ENCODE results near the gene LARP6. TPM values are rescaled to one million over a fixed set of nuclear protein-coding genes. Genes with fewer than 3 reads are reported as not detected.
"Not testable (repeated sequence)": the region's sequence is repeated elsewhere in the genome, so short reads cannot be mapped to it uniquely, and the experiment has no call there.

Gene LARP6
- total and polyA plus RNA-seq, 2 donors from 2014 or later = 21.0 to 62.8 TPM

- TF ChIP-seq CTCF (IDR thresholded peaks at IDR 0.05; ENCODE audit: borderline replicate concordance, extremely low read depth, insufficient read depth) = peak; percentile 39
- H3K27me3 ChIP-seq (ENCODE audit: control insufficient read depth, insufficient read depth, low read length) = no peaks in the 10 kb centered on the region
- no peaks in the 10 kb centered on the region for H3K4me1 ChIP-seq (ENCODE audit: control insufficient read depth in 2 of 3, insufficient read depth in 2 of 3, low read depth in 1 of 3, low read length in 3 of 3)
- H3K4me3 ChIP-seq (ENCODE audit: low read length in 3 of 3) = no peak overlapping the region
- no peak overlapping the region for H3K27ac ChIP-seq (ENCODE audit: low read depth in 2 of 2, low read length in 2 of 2)
- H3K9ac ChIP-seq (ENCODE audit: low read length in 3 of 3) = no peak overlapping the region
- DNase-seq (peak in 2 of 5 donors; percentile 17 to 57), FAIRE-seq (peak; percentile 60)
- no peaks in the 10 kb centered on the region for H3K9me3 ChIP-seq (ENCODE audit: control insufficient read depth in 2 of 3, insufficient read depth in 1 of 3, low read length in 3 of 3)
- H3K36me3 ChIP-seq (ENCODE audit: control insufficient read depth in 2 of 3, insufficient read depth in 3 of 3, low read length in 3 of 3) = no peaks in the 10 kb centered on the region
- intact Hi-C loops (cut with DNase I) = no loop called here
Measured at GRCh38 chr15:70875001-70875782, 21.2 kb upstream of the LARP6 start.

GRCh38 chr15:70873232-70874054, 19.5 kb upstream of the LARP6 start:
- Histone ChIP-seq H3K9me3 (ENCODE audit: control insufficient read depth in 2 of 3, insufficient read depth in 1 of 3, low read length in 3 of 3) (no peaks in the 10 kb centered on the region), H3K4me3 (ENCODE audit: low read length in 3 of 3) (no peak overlapping the region), H3K27ac (ENCODE audit: low read depth in 2 of 2, low read length in 2 of 2) (no peak overlapping the region), H3K4me1 (ENCODE audit: control insufficient read depth in 2 of 3, insufficient read depth in 2 of 3, low read depth in 1 of 3, low read length in 3 of 3) (no peaks in the 10 kb centered on the region), H3K36me3 (ENCODE audit: control insufficient read depth in 2 of 3, insufficient read depth in 3 of 3, low read length in 3 of 3) (no peaks in the 10 kb centered on the region), H3K27me3 (ENCODE audit: control insufficient read depth, insufficient read depth, low read length) (no peaks in the 10 kb centered on the region), H3K9ac (ENCODE audit: low read length in 3 of 3) (no peak overlapping the region)
- DNase-seq (no peak), FAIRE-seq (no peak)
- intact Hi-C loops (cut with DNase I) = no loop called here
- no peak for TF ChIP-seq CTCF (IDR thresholded peaks at IDR 0.05; ENCODE audit: borderline replicate concordance, extremely low read depth, insufficient read depth)

- H3K27me3 ChIP-seq (ENCODE audit: control insufficient read depth, insufficient read depth, low read length); H3K36me3 ChIP-seq (ENCODE audit: control insufficient read depth in 2 of 3, insufficient read depth in 3 of 3, low read length in 3 of 3); H3K4me3 ChIP-seq (ENCODE audit: low read length in 3 of 3); FAIRE-seq; H3K9me3 ChIP-seq (ENCODE audit: control insufficient read depth in 2 of 3, insufficient read depth in 1 of 3, low read length in 3 of 3); H3K27ac ChIP-seq (ENCODE audit: low read depth in 2 of 2, low read length in 2 of 2); intact Hi-C loops (cut with DNase I); H3K4me1 ChIP-seq (ENCODE audit: control insufficient read depth in 2 of 3, insufficient read depth in 2 of 3, low read depth in 1 of 3, low read length in 3 of 3); H3K9ac ChIP-seq (ENCODE audit: low read length in 3 of 3); DNase-seq: not testable (repeated sequence)
Measured at GRCh38 chr15:70871490-70871889, 17.5 kb upstream of the LARP6 start.

GRCh38 chr15:70870051-70870450, 16.1 kb upstream of the LARP6 start:
- H3K27me3 ChIP-seq (ENCODE audit: control insufficient read depth, insufficient read depth, low read length) = no peaks in the 10 kb centered on the region
- no peak overlapping the region for H3K9ac ChIP-seq (ENCODE audit: low read length in 3 of 3)
- no peaks in the 10 kb centered on the region for H3K36me3 ChIP-seq (ENCODE audit: control insufficient read depth in 2 of 3, insufficient read depth in 3 of 3, low read length in 3 of 3)
- H3K4me3 ChIP-seq (ENCODE audit: low read length in 3 of 3) = no peak overlapping the region
- no peaks in the 10 kb centered on the region for H3K9me3 ChIP-seq (ENCODE audit: control insufficient read depth in 2 of 3, insufficient read depth in 1 of 3, low read length in 3 of 3)
- peak in 1 of 5 donors; percentile 23 for DNase-seq
- FAIRE-seq = no peak
- TF ChIP-seq CTCF (IDR thresholded peaks at IDR 0.05; ENCODE audit: borderline replicate concordance, extremely low read depth, insufficient read depth) = no peak
- intact Hi-C loops (cut with DNase I) = no loop called here
- H3K27ac ChIP-seq (ENCODE audit: low read depth in 2 of 2, low read length in 2 of 2) = no peak overlapping the region
- no peaks in the 10 kb centered on the region for H3K4me1 ChIP-seq (ENCODE audit: control insufficient read depth in 2 of 3, insufficient read depth in 2 of 3, low read depth in 1 of 3, low read length in 3 of 3)
